GM19467 (cell line): ENCODE data around the gene PTPRM.

Source experiments
- ATAC-seq: cut with Tn5 transposase; IDR thresholded peaks from one replicate; pipeline ENCODE4 v1.9.1; 2021; ENCODE audit warnings: mild to moderate bottlenecking, moderate library complexity; ENCODE audit not compliant: unreplicated experiment

PTPRM gene

DNA sequence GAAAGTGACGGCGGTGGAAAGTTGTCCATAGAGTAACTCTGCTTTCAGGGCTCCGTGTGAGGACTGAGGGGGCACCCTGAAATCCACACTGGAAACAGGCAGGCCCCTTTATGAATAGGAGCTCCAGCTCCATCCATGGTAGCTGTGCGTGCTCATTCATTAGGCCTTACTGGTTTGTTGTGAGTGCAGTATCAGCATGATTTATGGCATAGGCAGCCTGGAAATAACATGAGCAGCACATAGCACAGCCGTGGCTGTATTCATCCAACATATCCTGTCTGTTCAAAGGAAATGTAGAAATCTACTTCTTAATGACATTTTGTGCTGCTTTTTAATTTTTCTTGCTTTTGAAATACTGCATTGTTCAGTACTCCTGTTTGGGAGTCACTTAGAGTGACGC, 627.3 kb downstream of the PTPRM start:
- no peak for ATAC-seq

DNA sequence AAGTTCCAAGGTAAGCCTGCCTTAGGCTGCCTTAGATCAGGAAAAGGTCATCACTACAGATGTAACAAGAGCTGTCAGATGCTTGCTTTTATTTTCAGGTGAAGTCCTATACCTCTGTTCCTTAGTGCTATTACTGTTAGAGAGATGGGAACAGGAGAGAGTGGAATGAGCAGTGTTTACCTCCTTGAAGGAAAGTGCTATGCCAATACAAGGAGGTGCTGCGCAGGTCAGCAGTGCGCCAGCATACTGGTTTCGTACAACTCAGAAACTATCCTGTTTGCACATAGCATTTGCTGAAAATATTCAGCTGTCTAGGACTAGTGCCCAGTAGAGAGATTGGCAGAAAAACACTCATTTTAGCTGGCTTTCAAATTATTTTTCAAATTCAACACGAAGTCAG, 629.1 kb downstream of the PTPRM start:
- no peak for ATAC-seq

DNA sequence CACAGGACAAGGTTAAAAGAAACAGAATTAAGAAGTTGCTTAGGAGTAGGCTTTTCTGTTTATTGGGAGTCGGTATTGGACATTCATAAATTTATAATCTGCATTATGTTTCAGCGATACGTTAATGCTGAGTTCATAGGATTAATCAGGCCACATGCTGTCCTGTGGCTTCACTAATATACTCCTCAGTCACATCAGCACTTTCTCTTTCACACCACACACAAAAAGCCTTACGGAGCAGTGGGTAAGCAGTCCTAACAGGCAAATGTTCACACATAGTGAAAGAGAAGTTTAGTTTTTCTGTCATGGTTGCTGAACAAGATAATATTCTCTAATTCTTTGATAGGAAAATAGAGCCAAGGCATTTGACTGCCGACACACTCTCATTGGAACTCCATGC, 630.4 kb downstream of the PTPRM start:
- no peak for ATAC-seq

DNA sequence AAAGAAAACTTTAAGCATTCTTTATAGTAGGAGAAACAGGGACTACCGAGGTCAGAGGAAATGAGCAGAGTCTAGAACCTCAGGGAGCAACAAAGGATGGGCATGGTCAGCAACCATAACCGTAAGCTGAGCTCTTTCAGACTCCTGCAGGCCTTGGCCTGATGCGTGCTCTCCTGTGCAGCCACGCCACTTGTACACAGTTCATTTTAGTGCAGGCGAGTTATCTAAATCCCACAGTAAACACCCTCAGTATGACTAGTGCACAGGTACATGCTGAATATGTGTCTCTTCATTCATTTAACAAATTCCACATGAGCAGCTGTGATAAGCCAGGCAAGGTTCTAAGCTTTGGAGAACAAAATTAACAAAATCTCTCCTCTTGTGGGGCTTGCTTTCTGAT, 640.9 kb downstream of the PTPRM start:
- no peak for ATAC-seq

DNA sequence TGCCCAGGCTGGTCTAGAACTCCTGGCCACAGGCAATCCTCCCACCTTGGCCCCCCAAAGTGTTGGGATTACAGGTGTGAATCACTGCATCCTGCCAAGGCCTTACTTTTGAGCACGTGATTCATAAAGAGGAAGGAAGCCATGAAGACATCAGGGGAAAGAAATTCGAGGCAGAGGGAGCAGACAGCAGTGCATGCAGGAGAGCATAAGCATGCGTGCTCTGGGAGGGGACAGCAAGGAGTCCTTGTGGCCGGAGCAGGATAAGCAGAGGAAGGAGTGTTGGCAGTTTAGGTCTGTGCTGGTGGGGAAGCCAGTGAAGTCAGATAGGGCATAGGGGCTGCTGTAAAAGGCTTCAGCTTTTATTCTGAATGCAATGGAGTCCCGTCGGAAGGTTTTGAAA, 641.6 kb downstream of the PTPRM start:
- no peak for ATAC-seq

DNA sequence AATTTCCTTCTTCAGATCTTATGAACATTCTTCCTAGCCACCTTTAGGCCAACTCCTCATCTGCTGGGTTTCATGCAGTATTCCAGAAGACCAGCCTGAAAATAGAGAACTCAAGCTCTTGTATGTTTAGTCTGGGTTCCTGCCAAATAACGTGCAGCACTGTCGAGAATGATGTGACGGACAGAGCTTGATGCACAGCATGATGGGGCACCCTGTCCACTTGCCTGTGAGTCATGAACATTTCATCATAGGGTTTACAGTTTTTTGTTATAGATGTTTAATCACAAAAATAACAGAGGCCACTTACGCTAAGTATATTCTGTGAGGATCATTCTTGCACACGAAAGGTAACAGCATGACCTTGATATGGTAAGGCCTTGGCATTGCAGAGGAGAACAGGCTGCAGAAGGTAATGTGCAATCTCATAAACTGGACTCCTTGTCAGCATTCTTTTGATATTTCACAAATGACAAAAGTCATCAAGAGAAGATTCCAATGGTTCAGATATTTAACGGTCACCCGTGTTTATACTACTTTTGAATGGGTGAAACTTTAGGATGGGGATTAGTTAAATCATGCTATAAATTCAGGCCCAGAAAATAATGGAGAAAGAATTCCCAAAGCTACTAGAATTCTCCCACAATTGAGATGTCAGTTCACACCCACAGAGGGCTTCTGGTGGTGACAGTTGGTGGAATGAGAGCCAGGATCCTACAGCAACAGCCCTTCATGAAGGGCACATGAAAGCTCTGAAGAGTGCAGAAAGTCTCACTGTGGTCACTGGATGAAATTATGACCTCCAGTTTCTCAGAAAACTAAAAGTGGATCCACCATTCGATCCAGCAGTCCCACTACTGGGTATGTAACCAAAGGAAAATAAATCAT, 646.0 kb downstream of the PTPRM start:
- no peak for ATAC-seq

DNA sequence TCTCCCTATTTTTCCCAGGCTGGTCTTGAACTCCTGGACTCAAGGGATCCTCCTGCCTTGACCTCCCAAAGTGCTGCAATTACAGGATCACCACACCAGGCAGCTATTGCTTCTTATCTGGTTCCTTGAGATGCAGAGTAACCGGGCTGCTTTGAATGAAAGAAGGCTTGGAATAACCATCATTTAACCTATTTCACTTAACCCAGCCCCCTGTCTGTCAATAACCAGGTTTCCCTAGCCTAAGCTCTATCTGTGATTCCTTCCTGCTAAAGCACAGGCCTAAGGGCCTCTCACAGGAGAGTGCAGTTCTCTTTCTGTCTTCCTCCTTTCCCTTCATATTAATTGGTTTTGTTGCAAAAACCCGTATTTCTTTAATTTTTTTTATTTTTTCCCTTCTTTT, 648.6 kb downstream of the PTPRM start:
- ATAC-seq = no peak

DNA sequence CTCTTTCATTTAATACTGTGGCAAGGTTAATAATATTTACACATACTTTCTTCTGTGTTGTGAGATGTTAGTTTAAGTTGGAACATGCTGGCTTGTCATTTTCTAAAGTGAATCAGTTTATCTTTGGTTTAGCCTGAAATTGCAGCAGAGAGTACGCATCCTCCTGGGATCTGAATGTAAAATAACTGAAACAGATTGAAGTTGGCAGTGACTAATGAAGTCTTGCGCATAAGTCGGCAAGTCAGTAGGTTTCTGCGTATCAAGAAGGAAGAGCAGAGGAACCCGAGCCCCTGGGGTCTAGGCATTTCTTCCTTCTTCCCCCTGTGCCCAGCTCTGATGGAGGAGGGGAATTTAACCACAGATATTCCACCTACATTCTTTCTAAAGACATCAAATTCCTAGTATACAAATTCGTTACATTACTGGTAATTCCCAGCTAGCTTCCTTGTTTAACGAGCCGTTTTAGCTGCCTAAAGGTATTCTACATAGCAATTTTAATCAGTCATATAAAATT, 650.0 kb downstream of the PTPRM start:
- no peak for ATAC-seq

DNA sequence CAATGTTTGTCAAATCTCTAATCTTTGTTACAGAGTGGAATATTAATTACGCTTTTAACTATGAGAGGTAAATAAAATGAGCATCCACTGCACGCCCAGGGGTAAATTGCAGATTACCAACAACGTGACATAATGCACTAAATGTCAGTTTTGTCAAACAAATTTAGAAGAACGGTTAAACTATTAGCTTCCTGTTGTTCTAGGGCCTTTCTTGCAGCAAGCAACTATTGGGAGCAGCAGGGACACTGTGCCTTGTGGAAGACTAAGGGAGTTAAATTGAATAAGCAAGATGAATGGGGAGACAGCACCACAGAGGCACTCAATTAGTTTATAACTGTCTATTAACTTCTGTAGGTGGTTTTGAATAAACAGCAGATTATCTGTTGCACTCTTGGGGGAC, 651.1 kb downstream of the PTPRM start:
- ATAC-seq = no peak

DNA sequence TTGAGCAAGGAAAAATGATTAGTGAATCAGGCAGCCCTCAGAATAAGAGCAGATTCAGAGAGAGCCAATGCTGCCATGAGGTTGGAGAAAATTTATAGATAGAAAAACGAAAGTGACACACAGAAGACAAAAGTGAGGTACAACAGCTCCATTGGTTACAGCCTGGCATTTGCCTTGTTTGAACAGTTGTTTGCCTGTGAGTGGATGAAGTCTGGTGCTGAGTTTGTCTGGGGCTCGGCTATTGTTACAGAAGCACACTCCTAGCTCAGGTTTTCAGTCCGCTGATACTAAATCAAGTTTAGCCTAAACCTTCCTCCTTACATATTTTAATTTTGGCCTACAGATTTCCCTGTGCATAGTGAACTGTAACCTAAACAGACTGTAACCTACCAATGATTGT, 654.3 kb downstream of the PTPRM start:
- no peak for ATAC-seq

DNA sequence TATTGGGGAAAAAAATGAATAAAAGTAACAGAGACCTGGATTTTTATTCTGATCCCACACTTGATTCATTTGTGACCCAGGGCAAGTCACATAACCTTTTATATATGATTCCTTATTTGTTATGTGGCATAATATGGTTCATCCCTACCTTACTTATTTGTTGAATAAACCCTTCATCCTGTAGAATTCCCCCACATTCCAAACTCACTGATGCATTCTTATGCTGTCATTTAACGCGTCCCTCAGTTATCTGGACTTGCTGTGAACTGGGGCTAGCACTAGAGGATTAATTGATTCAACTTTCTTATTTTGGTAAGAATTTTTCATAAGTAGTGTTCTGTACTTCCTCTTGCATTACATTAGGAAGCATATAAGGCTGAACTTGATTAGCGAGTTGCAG, 657.5 kb downstream of the PTPRM start:
- ATAC-seq = no peak

DNA sequence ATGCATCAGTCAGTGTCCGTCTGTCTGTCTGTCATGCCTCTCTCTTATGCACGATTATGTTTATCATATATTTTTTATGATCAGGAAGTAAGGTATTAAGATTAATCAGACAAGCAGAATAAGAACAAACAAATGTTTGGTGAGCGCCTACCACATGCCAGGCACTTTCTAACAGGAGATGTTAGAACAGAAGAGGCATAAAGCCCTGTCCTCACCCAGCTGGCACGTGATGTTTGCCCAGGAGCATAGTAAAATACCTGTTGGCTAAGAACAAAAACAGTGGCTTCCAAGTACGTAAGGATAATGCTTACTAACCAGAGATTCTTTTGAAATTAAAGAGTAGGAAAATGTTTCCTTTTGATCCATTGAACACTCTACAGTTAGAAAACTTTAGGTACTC, 661.9 kb downstream of the PTPRM start:
- ATAC-seq = no peak

DNA sequence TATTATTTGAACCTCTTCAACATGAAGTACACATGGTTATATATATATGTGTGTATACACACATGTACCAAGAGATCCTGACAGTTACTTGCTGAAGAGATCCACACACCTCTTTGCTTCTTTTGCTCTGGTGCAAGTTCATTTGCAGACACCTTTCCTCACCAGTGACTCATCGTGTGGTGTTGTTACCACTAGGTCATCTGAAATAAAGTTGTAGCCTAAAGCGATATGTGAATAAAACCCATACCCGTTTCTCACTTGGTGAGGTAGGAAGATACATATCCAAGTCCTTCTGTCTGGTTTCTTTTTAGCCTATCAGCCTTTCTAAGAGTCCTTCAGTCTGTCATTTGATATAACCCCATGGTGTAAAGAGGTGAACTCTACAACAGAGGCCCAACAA, 662.7 kb downstream of the PTPRM start:
- no peak for ATAC-seq

DNA sequence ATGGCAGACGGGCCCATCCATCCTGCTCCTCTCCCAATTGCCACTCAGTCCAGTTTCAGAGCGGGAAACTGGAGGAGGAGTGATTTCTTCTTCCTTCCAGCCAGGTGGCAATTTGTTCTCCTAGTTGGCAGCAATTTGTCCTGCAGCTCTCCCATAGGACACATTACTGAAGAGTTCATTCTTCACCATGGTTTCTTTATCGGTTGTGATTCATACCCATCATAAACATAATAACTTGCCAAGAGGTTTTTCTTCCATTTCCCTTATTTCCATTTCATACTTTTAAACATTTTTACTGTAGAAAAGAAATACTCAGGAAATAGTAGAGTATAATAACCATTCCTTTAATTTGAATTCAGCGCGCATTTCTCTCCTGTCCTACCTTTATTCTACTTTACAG, 664.2 kb downstream of the PTPRM start:
- ATAC-seq = no peak

DNA sequence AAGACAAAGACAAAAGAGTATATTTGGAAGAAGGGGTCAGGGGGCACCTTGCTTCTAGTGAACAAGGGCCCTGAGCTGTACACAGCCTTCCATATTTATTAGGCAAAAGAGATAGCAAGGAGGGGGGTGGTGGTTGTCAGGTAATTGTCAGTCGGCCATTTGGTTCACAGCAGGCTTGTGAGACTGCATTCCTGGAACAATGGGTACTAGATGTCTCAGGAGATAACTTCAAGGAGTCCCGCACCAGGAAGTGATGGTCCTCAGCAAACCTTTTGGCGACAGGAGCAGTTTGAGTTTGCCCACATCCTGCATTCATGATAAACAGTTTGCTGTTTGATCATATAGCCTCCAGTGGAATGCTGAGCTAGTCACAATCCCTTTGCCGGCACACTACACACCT, 665.7 kb downstream of the PTPRM start:
- ATAC-seq = no peak

DNA sequence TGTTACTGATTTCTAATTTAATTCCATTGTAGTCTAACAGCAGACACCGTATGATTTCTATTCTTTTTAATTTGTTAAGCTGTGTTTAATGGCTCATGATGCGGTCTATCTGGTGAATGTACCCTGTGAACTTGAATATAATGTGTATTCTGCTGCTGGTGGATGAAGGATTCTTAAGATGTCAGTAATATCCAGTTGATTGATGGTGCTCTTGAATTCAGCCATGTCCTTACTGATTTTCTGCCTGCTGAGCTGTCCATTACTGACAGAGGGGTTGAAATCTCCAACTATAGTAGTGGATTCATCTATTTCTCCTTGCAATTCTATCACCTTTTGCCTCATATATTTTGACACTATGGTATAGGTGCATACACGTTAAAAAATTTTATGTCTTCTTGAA, 668.8 kb downstream of the PTPRM start:
- ATAC-seq = no peak

DNA sequence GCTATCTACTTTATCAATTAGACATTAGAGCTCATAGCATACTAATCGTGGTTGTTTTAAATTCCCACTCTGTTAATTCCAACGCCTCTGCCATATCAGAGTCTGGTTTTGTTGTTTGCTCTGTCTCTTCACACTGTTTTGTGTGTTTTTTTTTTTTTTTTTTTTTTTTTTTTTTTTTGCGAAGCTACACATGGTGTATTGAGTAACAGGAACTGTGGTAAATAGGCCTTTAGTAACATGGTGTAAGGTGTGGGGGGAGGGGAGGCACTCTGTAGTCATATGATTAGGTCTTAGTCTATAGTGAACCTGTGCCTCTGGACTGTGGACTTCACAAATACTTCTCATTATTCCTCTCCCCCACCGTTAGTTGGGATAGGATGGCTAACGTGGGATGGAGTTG, 671.4 kb downstream of the PTPRM start:
- no peak for ATAC-seq

DNA sequence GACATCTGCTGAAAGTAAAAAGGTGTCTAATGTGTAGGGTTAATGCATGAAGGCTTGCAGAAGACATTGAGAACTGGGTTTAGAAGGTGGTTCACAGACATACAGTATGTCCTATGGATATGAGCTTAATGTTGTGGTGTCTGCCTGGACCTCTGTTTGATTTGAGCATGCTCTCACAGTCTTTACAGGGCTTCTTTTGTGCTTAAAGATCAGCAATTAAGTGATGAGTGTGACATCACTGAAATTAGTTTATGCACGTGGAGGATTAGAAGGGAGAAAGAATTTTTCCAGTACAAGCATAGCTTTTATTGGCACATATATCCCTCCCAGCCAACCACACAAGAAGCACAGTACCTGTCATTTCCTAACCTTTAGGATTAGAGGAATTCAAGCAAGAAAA, 674.6 kb downstream of the PTPRM start:
- ATAC-seq = no peak

DNA sequence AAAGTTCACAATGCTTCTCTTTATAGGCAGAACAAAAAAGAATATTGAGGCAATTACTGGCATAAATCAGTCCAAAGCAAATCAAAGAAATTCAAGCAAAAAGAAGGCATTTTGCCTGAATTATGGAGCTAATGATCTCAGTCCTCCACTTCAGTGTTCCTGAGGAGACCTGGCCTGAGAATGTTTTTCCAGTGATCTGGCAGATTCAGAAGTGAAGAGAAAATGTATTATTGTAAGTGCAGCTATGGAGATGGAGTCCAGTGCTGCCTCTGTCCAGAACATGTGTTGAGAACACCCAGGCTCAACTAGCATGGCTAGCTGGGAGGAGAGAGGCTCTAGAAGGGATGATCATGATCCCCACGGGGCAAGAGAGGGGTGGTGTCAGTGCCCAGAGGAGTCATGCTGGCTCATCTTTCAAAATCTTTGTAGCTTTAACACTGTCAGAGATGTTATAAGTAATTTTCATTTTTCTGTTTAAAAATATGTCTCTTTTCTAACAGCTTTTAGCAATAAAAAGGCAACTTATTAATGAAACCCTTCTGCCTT, 675.1 kb downstream of the PTPRM start:
- ATAC-seq = no peak

DNA sequence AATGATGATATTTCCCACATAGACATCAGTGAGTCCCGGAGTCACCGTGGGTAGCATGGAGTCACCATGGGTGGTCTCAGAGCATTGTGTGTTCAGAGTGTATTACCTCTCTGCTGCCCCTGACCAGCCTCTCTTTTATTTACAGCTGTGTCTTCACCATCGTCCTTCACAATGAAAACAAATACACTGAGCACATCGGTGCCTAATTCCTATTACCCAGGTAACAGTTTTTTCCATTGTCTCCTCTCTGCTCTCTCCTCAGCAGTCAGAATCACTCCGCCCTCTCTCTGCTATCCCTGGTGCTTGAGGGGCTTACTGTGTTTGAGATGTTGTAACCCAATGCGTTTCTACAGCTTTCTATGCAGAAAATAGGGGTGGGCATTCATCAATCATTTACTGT, 680.6 kb downstream of the PTPRM start:
- ATAC-seq = no peak

DNA sequence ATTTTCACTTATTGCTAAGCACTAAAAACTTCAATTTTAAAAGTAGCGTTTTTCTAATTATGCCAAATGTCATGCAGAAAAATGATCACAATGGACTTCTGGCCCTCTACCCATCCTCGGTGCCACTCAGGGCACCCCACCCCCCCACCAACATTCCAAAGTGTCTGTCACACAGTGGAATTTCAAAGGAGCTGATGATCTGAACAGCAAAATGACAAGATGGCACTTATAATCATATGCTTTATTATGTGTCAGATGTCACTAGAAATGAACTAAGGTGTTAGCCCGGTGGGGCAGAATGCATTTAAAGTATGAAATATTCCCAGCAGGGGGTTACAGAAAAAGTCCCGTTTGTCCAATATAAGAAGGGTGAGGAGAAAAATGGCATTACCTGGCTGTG, 681.5 kb downstream of the PTPRM start:
- no peak for ATAC-seq

DNA sequence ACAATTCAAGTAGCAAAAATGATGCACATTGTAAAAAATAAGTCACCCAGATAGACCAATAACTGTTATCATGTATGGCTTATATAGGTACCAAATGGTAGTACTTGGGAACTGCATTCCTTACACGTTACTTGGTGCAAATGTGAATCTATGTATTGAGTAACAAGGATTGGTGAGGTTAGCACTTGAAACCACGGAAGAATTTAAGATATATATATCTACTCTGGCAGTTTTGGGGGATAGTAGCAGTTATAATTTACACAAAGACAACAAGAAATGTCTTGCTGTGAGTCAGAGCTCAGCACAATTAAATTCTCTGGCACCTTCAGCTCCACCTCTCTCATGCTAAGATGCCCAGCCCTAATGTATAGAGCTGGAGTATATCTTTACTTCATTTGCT, 682.7 kb downstream of the PTPRM start:
- ATAC-seq = no peak

DNA sequence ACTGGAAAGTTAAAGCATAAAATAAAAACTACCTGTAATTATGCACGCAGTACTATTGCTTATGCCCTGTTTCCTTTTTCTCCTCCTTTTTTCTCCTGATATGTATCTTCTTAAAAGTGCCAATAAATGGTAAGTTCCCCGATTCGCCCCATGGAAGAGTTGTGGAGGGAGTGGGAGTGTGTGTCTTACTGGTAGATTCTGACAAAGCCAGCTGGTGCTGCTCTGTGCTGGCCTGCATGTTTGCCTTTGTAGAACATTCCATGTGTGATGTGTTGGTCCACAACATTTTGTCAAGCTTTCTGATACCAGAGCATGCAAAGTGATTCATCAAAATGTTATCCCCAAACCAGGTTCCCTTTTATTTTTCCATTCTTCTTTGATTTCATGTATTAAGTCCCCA, 685.3 kb downstream of the PTPRM start:
- no peak for ATAC-seq
